ENCODE data around the gene CLC.

The CLC gene

DNA sequence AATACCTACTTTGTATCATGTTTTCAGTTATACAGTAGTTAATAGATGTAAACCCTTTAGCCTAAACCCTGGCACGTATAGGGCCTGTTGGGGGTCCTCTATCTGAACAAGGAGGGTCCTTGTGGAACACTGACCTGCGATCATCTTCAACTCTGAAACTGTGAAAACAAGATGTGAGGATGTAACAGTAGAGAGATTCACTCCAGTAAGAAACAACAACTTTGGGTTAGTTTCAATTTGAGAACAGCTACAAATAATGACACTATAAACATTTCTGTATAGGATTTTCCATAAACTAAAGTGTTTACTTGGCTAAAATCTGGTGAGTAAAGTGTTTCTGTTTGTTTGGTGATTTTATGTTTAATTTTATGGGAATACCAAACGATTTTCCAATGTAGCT is 2.1 kb downstream of the CLC start:
- Histone ChIP-seq H3K27me3 (ENCODE audit: insufficient read depth, low read length, poor library complexity, severe bottlenecking) (no peaks in the 10 kb centered on the region), H3K4me1 (ENCODE audit: insufficient read depth, low read length, poor library complexity, severe bottlenecking) (no peaks in the 10 kb centered on the region), H3K79me2 (ENCODE audit: insufficient read depth, low read length) (no peaks in the 10 kb centered on the region), H3F3A (ENCODE audit: low read depth) (no peaks in the 10 kb centered on the region), H3K4me3 (ENCODE audit: low read length, poor library complexity, severe bottlenecking) (no peak overlapping the region), H3K4me2 (ENCODE audit: low read depth, low read length, poor library complexity, severe bottlenecking) (no peak overlapping the region), H4K20me1 (ENCODE audit: insufficient read depth, low read length, poor library complexity, severe bottlenecking) (no peaks in the 10 kb centered on the region), H2AFZ (ENCODE audit: low read length) (no peak overlapping the region), H3K9me2 (replicated peaks; ENCODE audit: low read depth, low read length) (no peaks in the 10 kb centered on the region), H3K9ac (ENCODE audit: low read depth, low read length, poor library complexity, severe bottlenecking) (no peak overlapping the region), H3K9me3 (ENCODE audit: insufficient read depth, low read depth, low read length) (no peaks in the 10 kb centered on the region), H3K36me3 (ENCODE audit: insufficient read depth, low read length) (no peaks in the 10 kb centered on the region)
- no peak for TF ChIP-seq EZH2phosphoT487 (IDR thresholded peaks at IDR 0.05; ENCODE audit: borderline replicate concordance)
- TF ChIP-seq, protein P1, sequence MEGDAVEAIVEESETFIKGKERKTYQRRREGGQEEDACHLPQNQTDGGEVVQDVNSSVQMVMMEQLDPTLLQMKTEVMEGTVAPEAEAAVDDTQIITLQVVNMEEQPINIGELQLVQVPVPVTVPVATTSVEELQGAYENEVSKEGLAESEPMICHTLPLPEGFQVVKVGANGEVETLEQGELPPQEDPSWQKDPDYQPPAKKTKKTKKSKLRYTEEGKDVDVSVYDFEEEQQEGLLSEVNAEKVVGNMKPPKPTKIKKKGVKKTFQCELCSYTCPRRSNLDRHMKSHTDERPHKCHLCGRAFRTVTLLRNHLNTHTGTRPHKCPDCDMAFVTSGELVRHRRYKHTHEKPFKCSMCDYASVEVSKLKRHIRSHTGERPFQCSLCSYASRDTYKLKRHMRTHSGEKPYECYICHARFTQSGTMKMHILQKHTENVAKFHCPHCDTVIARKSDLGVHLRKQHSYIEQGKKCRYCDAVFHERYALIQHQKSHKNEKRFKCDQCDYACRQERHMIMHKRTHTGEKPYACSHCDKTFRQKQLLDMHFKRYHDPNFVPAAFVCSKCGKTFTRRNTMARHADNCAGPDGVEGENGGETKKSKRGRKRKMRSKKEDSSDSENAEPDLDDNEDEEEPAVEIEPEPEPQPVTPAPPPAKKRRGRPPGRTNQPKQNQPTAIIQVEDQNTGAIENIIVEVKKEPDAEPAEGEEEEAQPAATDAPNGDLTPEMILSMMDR (conservative IDR thresholded peaks at IDR 0.05; ENCODE audit: low read length): no peak

DNA sequence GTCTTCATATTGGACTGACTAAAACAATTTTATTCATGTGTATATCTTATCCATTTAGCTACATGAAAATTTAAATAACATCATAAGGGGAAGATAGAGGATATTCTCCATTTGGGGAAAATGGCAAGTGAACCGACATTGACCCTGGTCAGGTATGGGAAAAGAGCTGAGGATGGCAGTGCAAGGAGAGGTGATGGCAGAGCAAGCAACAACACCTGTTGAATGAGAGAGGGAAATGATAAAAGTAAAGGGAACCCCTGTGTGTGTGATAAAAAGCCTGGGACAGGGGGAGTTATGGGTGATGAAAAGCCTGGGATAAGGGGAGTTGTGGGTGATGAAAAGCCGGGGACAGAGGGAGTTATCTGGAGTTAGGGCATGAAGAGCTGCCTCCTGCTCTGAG is 4.0 kb downstream of the CLC start:
- Histone ChIP-seq H3K36me3 (ENCODE audit: insufficient read depth, low read length) (no peaks in the 10 kb centered on the region), H3K9me2 (replicated peaks; ENCODE audit: low read depth, low read length) (no peaks in the 10 kb centered on the region), H3F3A (ENCODE audit: low read depth) (no peaks in the 10 kb centered on the region), H3K4me3 (ENCODE audit: low read length, poor library complexity, severe bottlenecking) (no peak overlapping the region), H3K4me1 (ENCODE audit: insufficient read depth, low read length, poor library complexity, severe bottlenecking) (no peaks in the 10 kb centered on the region), H2AFZ (ENCODE audit: low read length) (no peak overlapping the region), H3K79me2 (ENCODE audit: insufficient read depth, low read length) (no peaks in the 10 kb centered on the region), H4K20me1 (ENCODE audit: insufficient read depth, low read length, poor library complexity, severe bottlenecking) (no peaks in the 10 kb centered on the region), H3K9me3 (ENCODE audit: insufficient read depth, low read depth, low read length) (no peaks in the 10 kb centered on the region), H3K4me2 (ENCODE audit: low read depth, low read length, poor library complexity, severe bottlenecking) (no peak overlapping the region), H3K9ac (ENCODE audit: low read depth, low read length, poor library complexity, severe bottlenecking) (no peak overlapping the region), H3K27me3 (ENCODE audit: insufficient read depth, low read length, poor library complexity, severe bottlenecking) (no peaks in the 10 kb centered on the region)
- TF ChIP-seq, protein P1 (conservative IDR thresholded peaks at IDR 0.05; ENCODE audit: low read length): no peak
- no peak for TF ChIP-seq EZH2phosphoT487 (IDR thresholded peaks at IDR 0.05; ENCODE audit: borderline replicate concordance)

DNA sequence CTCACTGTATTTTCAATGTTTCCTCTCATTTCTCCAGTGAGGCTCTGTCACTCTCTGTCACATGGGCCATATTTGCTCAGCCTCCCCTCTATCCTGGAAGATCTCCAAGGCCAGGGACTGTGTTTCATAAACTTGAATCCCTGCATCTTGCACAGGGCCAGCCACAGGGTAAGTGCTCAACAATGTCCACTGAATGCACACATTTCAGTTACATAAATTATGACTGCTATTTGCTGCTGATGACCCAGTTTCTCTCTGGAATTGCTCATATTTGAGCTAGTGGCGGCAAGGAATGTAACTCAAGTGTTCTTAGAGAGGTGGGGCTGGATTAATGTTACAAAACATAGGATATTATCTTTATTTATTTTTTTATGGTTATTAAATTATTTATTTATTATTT is 6.1 kb downstream of the CLC start:
- Histone ChIP-seq H3K79me2 (ENCODE audit: insufficient read depth, low read length) (no peaks in the 10 kb centered on the region), H3K9ac (ENCODE audit: low read depth, low read length, poor library complexity, severe bottlenecking) (no peak overlapping the region), H3K4me1 (ENCODE audit: insufficient read depth, low read length, poor library complexity, severe bottlenecking) (no peaks in the 10 kb centered on the region), H2AFZ (ENCODE audit: low read length) (no peak overlapping the region), H4K20me1 (ENCODE audit: insufficient read depth, low read length, poor library complexity, severe bottlenecking) (no peaks in the 10 kb centered on the region), H3K9me2 (replicated peaks; ENCODE audit: low read depth, low read length) (no peaks in the 10 kb centered on the region), H3K9me3 (ENCODE audit: insufficient read depth, low read depth, low read length) (no peaks in the 10 kb centered on the region), H3K36me3 (ENCODE audit: insufficient read depth, low read length) (no peaks in the 10 kb centered on the region), H3F3A (ENCODE audit: low read depth) (no peaks in the 10 kb centered on the region), H3K4me3 (ENCODE audit: low read length, poor library complexity, severe bottlenecking) (no peak overlapping the region), H3K27me3 (ENCODE audit: insufficient read depth, low read length, poor library complexity, severe bottlenecking) (no peaks in the 10 kb centered on the region), H3K4me2 (ENCODE audit: low read depth, low read length, poor library complexity, severe bottlenecking) (no peak overlapping the region)
- TF ChIP-seq EZH2phosphoT487 (IDR thresholded peaks at IDR 0.05; ENCODE audit: borderline replicate concordance): no peak
- TF ChIP-seq, protein P1 (conservative IDR thresholded peaks at IDR 0.05; ENCODE audit: low read length): no peak

Data from Loucy (cell line).